H1 (cell line): ENCODE measurements around the gene RBMY1A1. TPM values are rescaled to one million over a fixed set of nuclear protein-coding genes. Genes with fewer than 3 reads are reported as not detected.
"Not testable (repeated sequence)": the region's sequence is repeated elsewhere in the genome, so short reads cannot be mapped to it uniquely, and the experiment has no call there.

ENCODE experiments used
- CTCF ChIA-PET: fragments of 300-600 bp; sonication (Branson Sonifier 250); formaldehyde crosslinking; loops from one replicate; lab custom pipeline; 2021; ENCODE audit not compliant: partially characterized antibody; lab: Charles Lee
- POLR2A ChIA-PET: fragments of 300-600 bp; sonication (Branson Sonifier 250); formaldehyde crosslinking; loops from one replicate; lab custom pipeline; 2021; ENCODE audit warnings: inconsistent platforms; ENCODE audit not compliant: partially characterized antibody; lab: Charles Lee
- DNase-seq, 2 experiments: peaks; one replicate each; pipeline versions ENCODE4 v3.0.0 to v3.0.0-alpha.2; 2010 to 2022; ENCODE audit warnings: low spot score in 2 of 2, low read depth in 1 of 2, mixed read lengths in 1 of 2
- FAIRE-seq: peaks from 2 replicates; lab custom pipeline; 2011; peaks lifted over from hg19 to GRCh38; lab: Jason Lieb, UNC
- H2AFZ ChIP-seq: 2 replicates; pipeline ENCODE4 v1.8.1; 2012; ENCODE audit warnings: low read length, inconsistent platforms
- H2AK5ac ChIP-seq: 2 replicates; pipeline ENCODE4 v1.6.1; 2013; ENCODE audit warnings: low read depth, low read length
- H2BK120ac ChIP-seq: replicated peaks from 2 replicates; pipeline ENCODE3; 2013; ENCODE audit warnings: low read depth, low read length, inconsistent platforms
- H2BK12ac ChIP-seq: 2 replicates; pipeline ENCODE4 v1.6.1; 2013; ENCODE audit warnings: low read depth, low read length
- H2BK15ac ChIP-seq: 2 replicates; pipeline ENCODE4 v1.6.1; 2013; ENCODE audit warnings: low read length
- H2BK20ac ChIP-seq: 2 replicates; pipeline ENCODE4 v1.6.1; 2013; ENCODE audit warnings: low read length
- H2BK5ac ChIP-seq: 2 replicates; pipeline ENCODE4 v1.6.1; 2013; ENCODE audit warnings: low read depth, low read length
- H3K14ac ChIP-seq: 2 replicates; pipeline ENCODE4 v1.6.1; 2013; ENCODE audit warnings: inconsistent platforms; ENCODE audit not compliant: insufficient read length
- H3K18ac ChIP-seq: 2 replicates; pipeline ENCODE4 v1.6.1; 2013; ENCODE audit warnings: low read length; ENCODE audit errors: extremely low read depth
- H3K23ac ChIP-seq: 2 replicates; pipeline ENCODE4 v1.6.1; 2013; ENCODE audit warnings: inconsistent platforms; ENCODE audit not compliant: insufficient read length
- H3K23me2 ChIP-seq: 2 replicates; pipeline ENCODE4 v1.6.1; 2013; ENCODE audit warnings: low read depth, low read length
- H3K27ac ChIP-seq: 2 replicates; pipeline ENCODE4 v1.6.1; 2011; ENCODE audit warnings: low read depth, low read length, inconsistent platforms
- H3K27me3 ChIP-seq, 4 experiments: replicated peaks in 1 of 4; 1 replicate in 1 of 4; 2 replicates in 3 of 4; pipeline versions ENCODE4 v1.6.1 to v1.8.1; 2011 to 2013; ENCODE audit warnings: low read length in 3 of 4, mild to moderate bottlenecking in 3 of 4, inconsistent platforms in 2 of 4, mixed read lengths in 2 of 4, moderate library complexity in 1 of 4; ENCODE audit not compliant: control insufficient read depth in 3 of 4, insufficient read depth in 3 of 4; ENCODE audit errors: extremely low read depth in 1 of 4
- H3K36me3 ChIP-seq, 4 experiments: 2 replicates each; pipeline versions ENCODE4 v1.6.1 to v1.8.1; 2011 to 2013; ENCODE audit warnings: mild to moderate bottlenecking in 4 of 4, low read length in 3 of 4, moderate library complexity in 2 of 4, control low read depth in 1 of 4, inconsistent platforms in 1 of 4; ENCODE audit not compliant: insufficient read depth in 4 of 4, control insufficient read depth in 2 of 4
- H3K4ac ChIP-seq: replicated peaks from 2 replicates; pipeline ENCODE3; 2013; ENCODE audit warnings: low read length, low read depth, mixed read lengths, inconsistent platforms; ENCODE audit not compliant: insufficient read length
- H3K4me1 ChIP-seq, 4 experiments: replicated peaks in 1 of 4; 1 replicate in 1 of 4; 2 replicates in 3 of 4; pipeline versions ENCODE4 v1.6.1 to v1.8.1; 2011 to 2013; ENCODE audit warnings: low read length in 3 of 4, inconsistent platforms in 2 of 4, mixed read lengths in 1 of 4; ENCODE audit not compliant: insufficient read depth in 4 of 4, control insufficient read depth in 3 of 4
- H3K4me2 ChIP-seq, 2 experiments: 2 replicates each; pipeline versions ENCODE4 v1.6.1 to v1.8.1; 2011 to 2013; ENCODE audit warnings: low read depth in 2 of 2, low read length in 2 of 2, control low read depth in 1 of 2, inconsistent platforms in 1 of 2, mild to moderate bottlenecking in 1 of 2; ENCODE audit not compliant: insufficient read depth in 1 of 2
- H3K4me3 ChIP-seq, 4 experiments: fragments of 200-600, 300-600 bp in 1 of 4; sonication (generic), shearing (Covaris generic), sonication (Bioruptor Twin) in 1 of 4; 2 replicates each; pipeline versions ENCODE4 v1.5.1 to v1.8.1; 2011 to 2016; ENCODE audit warnings: low read length in 4 of 4, low read depth in 3 of 4, control low read depth in 2 of 4, inconsistent platforms in 2 of 4, mild to moderate bottlenecking in 2 of 4, mixed read lengths in 1 of 4, moderate library complexity in 1 of 4; ENCODE audit not compliant: insufficient read depth in 2 of 4; ENCODE audit errors: extremely low read depth in 1 of 4
- H3K56ac ChIP-seq: replicated peaks from 2 replicates; pipeline ENCODE3; 2013; ENCODE audit warnings: low read depth, mild to moderate bottlenecking, mixed read lengths, low read length, inconsistent platforms; ENCODE audit not compliant: insufficient read length
- H3K79me1 ChIP-seq: 2 replicates; pipeline ENCODE4 v1.6.1; 2013; ENCODE audit warnings: low read depth, low read length, control low read depth
- H3K79me2 ChIP-seq, 2 experiments: 2 replicates each; pipeline versions ENCODE4 v1.6.1 to v1.8.1; 2012 to 2013; ENCODE audit warnings: low read length in 2 of 2, mild to moderate bottlenecking in 2 of 2, inconsistent platforms in 1 of 2; ENCODE audit not compliant: insufficient read depth in 2 of 2, control insufficient read depth in 1 of 2
- H3K9ac ChIP-seq, 4 experiments: replicated peaks in 1 of 4; 1 replicate in 1 of 4; 2 replicates in 3 of 4; pipeline versions ENCODE4 v1.6.1 to v1.8.1; 2011 to 2013; ENCODE audit warnings: low read depth in 3 of 4, low read length in 3 of 4, control low read depth in 2 of 4, mild to moderate bottlenecking in 2 of 4, moderate library complexity in 2 of 4, inconsistent platforms in 1 of 4; ENCODE audit errors: extremely low read depth in 1 of 4
- H3K9me3 ChIP-seq, 2 experiments: 2 replicates each; pipeline versions ENCODE4 v1.6.1 to v1.8.1; 2012 to 2013; ENCODE audit warnings: mild to moderate bottlenecking in 2 of 2, moderate library complexity in 2 of 2, control low read depth in 1 of 2, inconsistent platforms in 1 of 2, low read depth in 1 of 2, low read length in 1 of 2, mixed read lengths in 1 of 2; ENCODE audit not compliant: insufficient read depth in 2 of 2
- H4K20me1 ChIP-seq, 2 experiments: replicated peaks in 1 of 2; 2 replicates each; pipeline versions ENCODE3 to v1.8.1; 2011 to 2013; ENCODE audit warnings: inconsistent platforms in 2 of 2, low read length in 2 of 2, mild to moderate bottlenecking in 1 of 2; ENCODE audit not compliant: insufficient read depth in 2 of 2, control insufficient read depth in 1 of 2
- H4K5ac ChIP-seq: 2 replicates; pipeline ENCODE4 v1.6.1; 2013; ENCODE audit warnings: low read length, low read depth, mixed read lengths, inconsistent platforms; ENCODE audit not compliant: insufficient read length
- H4K8ac ChIP-seq: 2 replicates; pipeline ENCODE4 v1.8.0; 2013; ENCODE audit warnings: mild to moderate bottlenecking, moderate library complexity, low read length, inconsistent platforms; ENCODE audit not compliant: insufficient read depth; ENCODE audit errors: extremely low read depth
- H4K91ac ChIP-seq: replicated peaks from 2 replicates; pipeline ENCODE3; 2013; ENCODE audit warnings: low read length, mixed read lengths, inconsistent platforms; ENCODE audit not compliant: insufficient read length
- WGBS, 2 experiments: shearing (Covaris generic) in 1 of 2; methylation state at CpG; one replicate each; pipeline versions ENCODE4 v1.1.6 to v1.1.7; 2013 to 2015; ENCODE audit warnings: low lambda C conversion rate in 2 of 2, mixed read lengths in 2 of 2, inconsistent platforms in 1 of 2, low coverage in 1 of 2, missing lambda C conversion rate in 1 of 2; ENCODE audit not compliant: insufficient replicate concordance in 2 of 2, insufficient coverage in 1 of 2, insufficient read length in 1 of 2; ENCODE audit errors: extremely low coverage in 1 of 2, missing lambda C conversion rate in 1 of 2; 5-methylcytosine and 5-hydroxymethylcytosine counted together
- long read RNA-seq, 2 experiments: library from RNA in 1 of 2; library from capped mRNA in 1 of 2; stranded (forward); transcript quantifications; one replicate each; pipeline ENCODE4 v2.0.0, GENCODE V29; 2021; ENCODE audit warnings: inconsistent platforms in 1 of 2
- polyA minus RNA-seq, 3 experiments: library from RNA; depleted of rRNA, polyadenylated mRNA; stranded (reverse); fragments of >200 nt; gene quantifications; 1 replicate in 2 of 3; 2 replicates in 1 of 3; pipeline ENCODE4 v1.2.3, GENCODE V29; 2011
- polyA plus RNA-seq, 7 experiments: library from polyadenylated mRNA; depleted of rRNA in 3 of 7; stranded (reverse) in 5 of 7; unstranded in 2 of 7; fragments of >200 nt in 5 of 7; fragments of 200-250 nt in 2 of 7; gene quantifications; 1 replicate in 5 of 7; 2 replicates in 1 of 7; 4 replicates in 1 of 7; pipeline versions ENCODE4 v1.2.1 to v1.2.3, GENCODE V29; 2011 to 2013; ENCODE audit warnings: missing spikeins in 2 of 7, mixed read lengths in 2 of 7
- total RNA-seq: library from RNA; stranded (reverse); fragmentation: NEBNext Ultra II Directional; extraction: Animal tissue kit (Norgen Biotek cat#: 25700); gene quantifications from 2 replicates; pipeline ENCODE4 v1.2.1, GENCODE V29; 2021

Gene RBMY1A1
- total RNA-seq (not detected in 2 replicates), polyA plus RNA-seq (2011; rRNA removed) (not detected in 2 replicates), polyA minus RNA-seq (2011; rRNA and poly(A)+ RNA removed) (not detected in 2 replicates)
- polyA plus RNA-seq (2011; cell fraction: cytosol; rRNA removed), result not detected
- polyA plus RNA-seq (2011; cell fraction: nucleus; rRNA removed), result not detected
- polyA plus RNA-seq (2012, experiment 1 of 2), result not detected in 4 replicates
- polyA plus RNA-seq (2012, experiment 2 of 2), result not detected
- polyA plus RNA-seq (2013, experiment 1 of 2), result not detected
- polyA plus RNA-seq (2013, experiment 2 of 2), result not detected
- polyA minus RNA-seq (2011; cell fraction: cytosol; rRNA and poly(A)+ RNA removed), result not detected
- not detected for polyA minus RNA-seq (2011; cell fraction: nucleus; rRNA and poly(A)+ RNA removed)
- long read RNA-seq, experiment 1, result 0 reads
- long read RNA-seq, experiment 2, result 0 reads

DNA sequence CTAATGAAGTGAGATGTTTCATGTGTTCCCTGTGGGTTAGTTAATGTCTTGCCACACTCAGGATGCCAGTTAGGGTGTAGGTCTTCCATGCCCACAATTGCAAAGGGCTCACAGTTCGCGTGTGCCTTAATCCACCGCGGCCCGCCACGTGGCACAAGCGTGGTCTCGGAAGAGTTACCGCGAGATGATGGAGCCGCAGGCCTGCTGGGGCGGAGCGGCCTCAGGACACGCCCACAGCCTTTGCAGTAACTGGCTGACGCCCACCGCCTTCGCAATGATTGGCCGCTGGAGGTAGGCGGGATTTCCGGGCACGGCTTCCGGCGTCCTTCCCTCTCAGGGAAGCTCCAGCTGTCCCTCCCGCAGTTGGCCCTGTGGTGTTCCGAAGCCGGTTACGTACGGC lies at the start of gene RBMY1A1:
RBMY1A1 (plus strand) TSS at position 301 of the 400 bp plus-strand sequence. CDS start 2,013 bp downstream, outside the sequence.
- H3K56ac ChIP-seq, H4K20me1 ChIP-seq, H3K4ac ChIP-seq, H3K23ac ChIP-seq, H2BK20ac ChIP-seq, H3K14ac ChIP-seq, H2AK5ac ChIP-seq, H3K9ac ChIP-seq, H3K79me1 ChIP-seq, H3K4me2 ChIP-seq, CTCF ChIA-PET, H3K79me2 ChIP-seq, H3K9me3 ChIP-seq, H4K91ac ChIP-seq, H3K27ac ChIP-seq, H4K5ac ChIP-seq, FAIRE-seq, H4K8ac ChIP-seq, H2AFZ ChIP-seq, DNase-seq, H3K4me3 ChIP-seq, H2BK120ac ChIP-seq, H2BK15ac ChIP-seq, H3K36me3 ChIP-seq, H2BK12ac ChIP-seq, POLR2A ChIA-PET, H3K18ac ChIP-seq, H2BK5ac ChIP-seq, H3K27me3 ChIP-seq, H3K4me1 ChIP-seq, H3K23me2 ChIP-seq: not testable (repeated sequence)
- WGBS, 2 experiments, result no CpG with 5 or more reads among the region's 28 CpGs

DNA sequence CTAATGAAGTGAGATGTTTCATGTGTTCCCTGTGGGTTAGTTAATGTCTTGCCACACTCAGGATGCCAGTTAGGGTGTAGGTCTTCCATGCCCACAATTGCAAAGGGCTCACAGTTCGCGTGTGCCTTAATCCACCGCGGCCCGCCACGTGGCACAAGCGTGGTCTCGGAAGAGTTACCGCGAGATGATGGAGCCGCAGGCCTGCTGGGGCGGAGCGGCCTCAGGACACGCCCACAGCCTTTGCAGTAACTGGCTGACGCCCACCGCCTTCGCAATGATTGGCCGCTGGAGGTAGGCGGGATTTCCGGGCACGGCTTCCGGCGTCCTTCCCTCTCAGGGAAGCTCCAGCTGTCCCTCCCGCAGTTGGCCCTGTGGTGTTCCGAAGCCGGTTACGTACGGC lies 23.6 kb upstream of the RBMY1A1 start, which contains the start of gene RBMY1B:
RBMY1B (plus strand) TSS at position 301 of the 400 bp plus-strand sequence. CDS start 2,013 bp downstream, outside the sequence.
- H3K9me3 ChIP-seq, H3K79me1 ChIP-seq, H3K4me1 ChIP-seq, CTCF ChIA-PET, H2BK20ac ChIP-seq, H4K91ac ChIP-seq, FAIRE-seq, H2BK15ac ChIP-seq, H3K23ac ChIP-seq, H3K79me2 ChIP-seq, H2AK5ac ChIP-seq, H3K14ac ChIP-seq, H3K36me3 ChIP-seq, H3K23me2 ChIP-seq, H4K20me1 ChIP-seq, H3K18ac ChIP-seq, H4K5ac ChIP-seq, H2BK5ac ChIP-seq, H3K4me2 ChIP-seq, H3K27ac ChIP-seq, H3K4ac ChIP-seq, H3K27me3 ChIP-seq, H2BK12ac ChIP-seq, H2AFZ ChIP-seq, H4K8ac ChIP-seq, H3K4me3 ChIP-seq, H3K56ac ChIP-seq, POLR2A ChIA-PET, H2BK120ac ChIP-seq, H3K9ac ChIP-seq, DNase-seq: not testable (repeated sequence)
- WGBS, 2 experiments, result no CpG with 5 or more reads among the region's 28 CpGs
